Liver (tissue), 9 donors: ENCODE results near the gene COLEC12. TPM values are rescaled to one million over a fixed set of nuclear protein-coding genes. Genes with fewer than 3 reads are reported as not detected.

Source experiments
- DNase-seq: peaks from one replicate; pipeline ENCODE4 v3.0.0-alpha.2; 2017; ENCODE audit warnings: low spot score
- H3K27ac ChIP-seq, 2 donors: one replicate each; pipeline ENCODE4 v1.7.0; 2013; ENCODE audit warnings: inconsistent platforms in 2 of 2, low read length in 2 of 2, control low read depth in 1 of 2, low read depth in 1 of 2, mild to moderate bottlenecking in 1 of 2
- H3K27me3 ChIP-seq, 4 donors: one replicate each; pipeline versions ENCODE4 v1.6.1 to v1.7.0; 2013; ENCODE audit warnings: low read length in 3 of 4, inconsistent platforms in 1 of 4, mild to moderate bottlenecking in 1 of 4, moderate library complexity in 1 of 4; ENCODE audit not compliant: control insufficient read depth in 4 of 4, insufficient read depth in 4 of 4
- H3K36me3 ChIP-seq, 4 donors: one replicate each; pipeline versions ENCODE4 v1.6.1 to v1.7.0; 2013; ENCODE audit warnings: low read length in 3 of 4, mild to moderate bottlenecking in 3 of 4, low read depth in 1 of 4, moderate library complexity in 1 of 4; ENCODE audit not compliant: control insufficient read depth in 4 of 4, insufficient read depth in 3 of 4
- H3K4me1 ChIP-seq, 4 donors: one replicate each; pipeline versions ENCODE4 v1.6.1 to v1.7.0; 2013; ENCODE audit warnings: low read length in 3 of 4, mild to moderate bottlenecking in 3 of 4, moderate library complexity in 1 of 4; ENCODE audit not compliant: control insufficient read depth in 4 of 4, insufficient read depth in 4 of 4
- H3K4me3 ChIP-seq, 3 donors: one replicate each; pipeline versions ENCODE4 v1.6.1 to v1.7.0; 2013; ENCODE audit warnings: low read length in 3 of 3, control low read depth in 1 of 3, low read depth in 1 of 3, mild to moderate bottlenecking in 1 of 3
- H3K9ac ChIP-seq, 2 donors: one replicate each; pipeline ENCODE4 v1.7.0; 2013; ENCODE audit warnings: low read length in 2 of 2, mild to moderate bottlenecking in 2 of 2, moderate library complexity in 2 of 2, control low read depth in 1 of 2, low read depth in 1 of 2
- H3K9me3 ChIP-seq, 4 donors: one replicate each; pipeline versions ENCODE4 v1.6.1 to v1.7.0; 2013; ENCODE audit warnings: low read length in 3 of 4; ENCODE audit not compliant: control insufficient read depth in 4 of 4
- EGR1 ChIP-seq, 2 donors: IDR thresholded peaks; 2 replicates each; pipeline ENCODE4 v1.6.1; 2016 to 2018; ENCODE audit warnings: antibody characterized with exemption in 2 of 2, low read depth in 2 of 2
- FOXA2 ChIP-seq: IDR thresholded peaks from 2 replicates; pipeline ENCODE4 v1.6.1; 2016; ENCODE audit warnings: antibody characterized with exemption
- GABPA ChIP-seq, 2 donors: IDR thresholded peaks in 1 of 2; conservative IDR thresholded peaks in 1 of 2; 2 replicates each; pipeline ENCODE4 v1.6.1; 2016; ENCODE audit warnings: antibody characterized with exemption in 2 of 2, mild to moderate bottlenecking in 1 of 2, moderate library complexity in 1 of 2
- NR2F2 ChIP-seq: IDR thresholded peaks from 2 replicates; pipeline ENCODE4 v1.6.1; 2016; ENCODE audit warnings: antibody characterized with exemption
- RAD21 ChIP-seq, 2 donors: IDR thresholded peaks; 2 replicates each; pipeline ENCODE4 v1.6.1; 2016; ENCODE audit warnings: antibody characterized with exemption in 2 of 2, mild to moderate bottlenecking in 2 of 2
- SP1 ChIP-seq: IDR thresholded peaks from 2 replicates; pipeline ENCODE4 v1.6.1; 2018; ENCODE audit warnings: antibody characterized with exemption, mild to moderate bottlenecking
- TAF1 ChIP-seq: conservative IDR thresholded peaks from 2 replicates; pipeline ENCODE4 v1.6.1; 2016; ENCODE audit warnings: antibody characterized with exemption, mild to moderate bottlenecking
- WGBS: extraction: QIAGEN DNeasy Blood & Tissue Kit; methylation state at CpG from one replicate; pipeline ENCODE4 v1.1.7; 2013; 5-methylcytosine and 5-hydroxymethylcytosine counted together
- polyA plus RNA-seq, 2 donors: library from polyadenylated mRNA; stranded (reverse) in 1 of 2; unstranded in 1 of 2; fragments of 200-250 nt in 1 of 2; fragments of >200 nt in 1 of 2; fragmentation: Nextera tagmentation in 1 of 2; extraction: Ambion mirVana in 1 of 2; gene quantifications; one replicate each; pipeline versions ENCODE4 v1.2.1 to v1.2.3, GENCODE V29; 2013 to 2015
- total RNA-seq, 2 donors: library from RNA; depleted of rRNA; stranded (reverse); fragments of >200 nt; gene quantifications; one replicate each; pipeline ENCODE4 v1.2.3, GENCODE V29; 2014
- TF ChIP-seq, protein P1 (sequence below): fragments of 150-350 bp; IDR thresholded peaks from 2 replicates; pipeline ENCODE4 v1.5.1; 2017; ENCODE audit warnings: improper control_type of control experiment, low read depth, low read length; ENCODE audit not compliant: missing input control
- TF ChIP-seq, protein P2 (sequence below): IDR thresholded peaks from 2 replicates; pipeline ENCODE4 v1.6.1; 2016; ENCODE audit warnings: antibody characterized with exemption
- TF ChIP-seq, protein P3 (sequence below): IDR thresholded peaks from 2 replicates; pipeline ENCODE4 v1.6.1; 2016; ENCODE audit warnings: antibody characterized with exemption
- donor health status: healthy.
- donor health status: healthy.
- donor health status: healthy.
- donor health status: healthy.
- donor health status: healthy.

COLEC12 gene
- total and polyA plus RNA-seq, 4 donors: 0.03 to 1.6 (median 0.28) TPM

DNA sequence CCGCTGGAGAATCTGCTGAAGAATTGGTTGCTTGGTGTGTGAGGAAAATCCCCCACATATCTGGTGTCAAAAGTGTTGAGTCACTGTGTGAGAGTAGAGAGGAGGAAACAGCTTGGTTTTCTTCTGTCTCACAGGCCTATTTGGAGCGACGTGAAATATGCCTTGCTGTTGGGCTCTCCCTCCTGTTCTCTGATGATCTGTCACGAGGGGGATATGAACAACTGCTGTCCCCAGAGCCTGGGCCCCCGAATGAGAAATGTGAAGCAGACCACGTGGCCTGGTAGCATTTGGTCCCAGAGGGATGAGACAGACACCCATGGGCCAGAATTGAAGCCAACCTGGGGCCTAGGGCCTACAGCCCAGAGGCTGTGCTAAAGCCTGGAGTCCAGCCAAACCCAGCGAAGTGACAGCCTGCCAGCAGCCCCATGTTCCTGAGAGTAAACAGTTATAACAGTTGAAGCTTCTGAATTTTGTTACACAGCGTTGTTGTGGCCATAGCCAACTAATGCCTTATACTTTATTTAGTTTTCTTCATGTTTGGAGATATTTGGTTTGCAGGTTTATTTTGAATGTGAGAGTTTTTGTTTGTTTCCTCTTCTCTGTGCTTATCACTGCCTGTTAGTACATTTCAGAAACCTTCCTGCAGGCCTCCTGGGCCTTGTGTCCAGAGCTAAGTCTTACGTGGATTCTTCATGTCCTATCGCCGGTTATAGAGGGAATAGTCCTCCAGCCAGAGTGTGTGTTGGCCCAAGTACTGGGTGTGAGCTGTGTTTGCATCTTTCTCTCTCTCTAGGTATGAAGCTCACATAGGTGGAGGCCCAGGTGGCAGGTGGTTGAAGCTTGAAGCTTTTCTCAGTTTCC, 18.7 kb upstream of the COLEC12 start:
- TF ChIP-seq SP1: no peak
- TF ChIP-seq, protein P1, sequence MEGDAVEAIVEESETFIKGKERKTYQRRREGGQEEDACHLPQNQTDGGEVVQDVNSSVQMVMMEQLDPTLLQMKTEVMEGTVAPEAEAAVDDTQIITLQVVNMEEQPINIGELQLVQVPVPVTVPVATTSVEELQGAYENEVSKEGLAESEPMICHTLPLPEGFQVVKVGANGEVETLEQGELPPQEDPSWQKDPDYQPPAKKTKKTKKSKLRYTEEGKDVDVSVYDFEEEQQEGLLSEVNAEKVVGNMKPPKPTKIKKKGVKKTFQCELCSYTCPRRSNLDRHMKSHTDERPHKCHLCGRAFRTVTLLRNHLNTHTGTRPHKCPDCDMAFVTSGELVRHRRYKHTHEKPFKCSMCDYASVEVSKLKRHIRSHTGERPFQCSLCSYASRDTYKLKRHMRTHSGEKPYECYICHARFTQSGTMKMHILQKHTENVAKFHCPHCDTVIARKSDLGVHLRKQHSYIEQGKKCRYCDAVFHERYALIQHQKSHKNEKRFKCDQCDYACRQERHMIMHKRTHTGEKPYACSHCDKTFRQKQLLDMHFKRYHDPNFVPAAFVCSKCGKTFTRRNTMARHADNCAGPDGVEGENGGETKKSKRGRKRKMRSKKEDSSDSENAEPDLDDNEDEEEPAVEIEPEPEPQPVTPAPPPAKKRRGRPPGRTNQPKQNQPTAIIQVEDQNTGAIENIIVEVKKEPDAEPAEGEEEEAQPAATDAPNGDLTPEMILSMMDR: no peak
- Histone ChIP-seq H3K9me3 (no peaks in the 10 kb centered on the region), H3K4me1 (no peaks in the 10 kb centered on the region), H3K27ac (no peak overlapping the region), H3K27me3 (no peaks in the 10 kb centered on the region), H3K9ac (no peak overlapping the region), H3K4me3 (no peak overlapping the region), H3K36me3 (no peaks in the 10 kb centered on the region)
- 66% methylated on average over 11 of the region's 11 CpGs for WGBS
- no peak for DNase-seq

DNA sequence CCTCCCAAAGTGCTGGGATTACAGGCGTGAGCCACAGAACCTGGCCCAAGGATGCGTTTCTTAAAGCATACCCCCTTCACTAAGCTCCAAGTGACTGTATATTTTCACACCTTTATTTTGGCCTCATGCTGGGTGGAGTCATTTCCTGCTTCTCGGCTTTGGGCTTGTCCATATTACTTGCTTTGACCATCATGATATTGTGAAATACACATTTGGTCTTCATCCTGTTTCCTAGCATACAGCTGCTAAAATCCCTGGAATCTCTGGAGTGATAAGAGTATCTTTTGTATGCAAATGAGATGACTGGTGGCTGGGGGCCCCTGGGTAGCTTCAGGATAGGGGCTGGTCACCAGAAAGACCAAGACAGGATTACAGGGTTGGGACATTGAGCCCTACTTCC, 17.6 kb upstream of the COLEC12 start:
- Histone ChIP-seq H3K9me3 (peaks cover 0 to 2% (median 1%) of the 10 kb centered on the region in 4 donors), H3K27ac (no peak overlapping the region), H3K27me3 (no peaks in the 10 kb centered on the region), H3K4me3 (no peak overlapping the region), H3K36me3 (no peaks in the 10 kb centered on the region), H3K4me1 (no peaks in the 10 kb centered on the region), H3K9ac (no peak overlapping the region)
- WGBS: 86% methylated on average over 3 of the region's 3 CpGs
- TF ChIP-seq, protein P1: no peak
- TF ChIP-seq, protein P2, sequence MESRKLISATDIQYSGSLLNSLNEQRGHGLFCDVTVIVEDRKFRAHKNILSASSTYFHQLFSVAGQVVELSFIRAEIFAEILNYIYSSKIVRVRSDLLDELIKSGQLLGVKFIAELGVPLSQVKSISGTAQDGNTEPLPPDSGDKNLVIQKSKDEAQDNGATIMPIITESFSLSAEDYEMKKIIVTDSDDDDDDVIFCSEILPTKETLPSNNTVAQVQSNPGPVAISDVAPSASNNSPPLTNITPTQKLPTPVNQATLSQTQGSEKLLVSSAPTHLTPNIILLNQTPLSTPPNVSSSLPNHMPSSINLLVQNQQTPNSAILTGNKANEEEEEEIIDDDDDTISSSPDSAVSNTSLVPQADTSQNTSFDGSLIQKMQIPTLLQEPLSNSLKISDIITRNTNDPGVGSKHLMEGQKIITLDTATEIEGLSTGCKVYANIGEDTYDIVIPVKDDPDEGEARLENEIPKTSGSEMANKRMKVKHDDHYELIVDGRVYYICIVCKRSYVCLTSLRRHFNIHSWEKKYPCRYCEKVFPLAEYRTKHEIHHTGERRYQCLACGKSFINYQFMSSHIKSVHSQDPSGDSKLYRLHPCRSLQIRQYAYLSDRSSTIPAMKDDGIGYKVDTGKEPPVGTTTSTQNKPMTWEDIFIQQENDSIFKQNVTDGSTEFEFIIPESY: no peak
- TF ChIP-seq EGR1 (IDR thresholded peaks at IDR 0.05; ENCODE audit: low read depth in 2 of 2): no peak
- TF ChIP-seq GABPA (IDR thresholded peaks at IDR 0.05 in 1 of 2, conservative IDR thresholded peaks at IDR 0.05 in 1 of 2): no peak
- no peak for TF ChIP-seq TAF1
- TF ChIP-seq, protein P3, sequence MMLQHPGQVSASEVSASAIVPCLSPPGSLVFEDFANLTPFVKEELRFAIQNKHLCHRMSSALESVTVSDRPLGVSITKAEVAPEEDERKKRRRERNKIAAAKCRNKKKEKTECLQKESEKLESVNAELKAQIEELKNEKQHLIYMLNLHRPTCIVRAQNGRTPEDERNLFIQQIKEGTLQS: no peak
- no peak for TF ChIP-seq NR2F2
- TF ChIP-seq FOXA2: no peak
- TF ChIP-seq RAD21 (IDR thresholded peaks at IDR 0.05): no peak
- TF ChIP-seq SP1: no peak
- no peak for DNase-seq
